OCI-LY1 (cell line): ENCODE data around the gene CAPZA1.

ENCODE experiments used
- H2AFZ ChIP-seq: fragments of 200-600 bp; sonication (generic), shearing (Covaris generic); 2 replicates; pipeline ENCODE4 v1.6.0; 2014; ENCODE audit warnings: antibody characterized with exemption, mild to moderate bottlenecking, low read length
- H3F3A ChIP-seq: fragments of 200-600 bp; sonication (generic), shearing (Covaris generic); 2 replicates; pipeline ENCODE4 v1.6.0; 2014; ENCODE audit warnings: mild to moderate bottlenecking, antibody characterized with exemption, low read length, moderate library complexity; ENCODE audit not compliant: insufficient read depth
- H3K27ac ChIP-seq: fragments of 200-600 bp; sonication (generic); 2 replicates; pipeline ENCODE4 v1.5.1; 2014; ENCODE audit warnings: low read length, mixed run types, mild to moderate bottlenecking, low read depth; ENCODE audit not compliant: poor library complexity, severe bottlenecking
- H3K27me3 ChIP-seq: fragments of 200-600 bp; sonication (generic); 2 replicates; pipeline ENCODE4 v1.6.0; 2014; ENCODE audit warnings: antibody characterized with exemption, mild to moderate bottlenecking, low read length, moderate library complexity; ENCODE audit not compliant: insufficient read depth
- H3K36me3 ChIP-seq: fragments of 200-600 bp; sonication (generic); 2 replicates; pipeline ENCODE4 v1.6.1; 2014; ENCODE audit warnings: mild to moderate bottlenecking, antibody characterized with exemption, low read length, moderate library complexity, mixed read lengths; ENCODE audit not compliant: insufficient read depth
- H3K4me1 ChIP-seq: fragments of 200-600 bp; sonication (generic); 2 replicates; pipeline ENCODE4 v1.5.1; 2014; ENCODE audit warnings: mild to moderate bottlenecking, low read length, moderate library complexity; ENCODE audit not compliant: insufficient read depth, severe bottlenecking
- H3K4me2 ChIP-seq: fragments of 200-600 bp; sonication (generic), shearing (Covaris generic); 2 replicates; pipeline ENCODE4 v1.6.1; 2014; ENCODE audit warnings: low read length
- H3K4me3 ChIP-seq: fragments of 200-600 bp; sonication (generic); 2 replicates; pipeline ENCODE4 v1.5.1; 2014; ENCODE audit warnings: low read length, low read depth, mild to moderate bottlenecking, mixed read lengths; ENCODE audit not compliant: poor library complexity, severe bottlenecking
- H3K79me2 ChIP-seq: fragments of 200-600 bp; shearing (Covaris generic); 2 replicates; pipeline ENCODE4 v1.6.1; 2016; ENCODE audit warnings: mixed run types, low read length, mixed read lengths; ENCODE audit not compliant: insufficient read depth
- H3K9ac ChIP-seq: fragments of 200-600 bp; sonication (generic), shearing (Covaris generic); 2 replicates; pipeline ENCODE4 v1.6.1; 2014; ENCODE audit warnings: mild to moderate bottlenecking, low read length, mixed read lengths
- H3K9me2 ChIP-seq: fragments of 200-600 bp; sonication (generic), shearing (Covaris generic); 2 replicates; pipeline ENCODE4 v1.6.1; 2014; ENCODE audit warnings: low read depth, mild to moderate bottlenecking, low read length, mixed read lengths
- H3K9me3 ChIP-seq: fragments of 200-600 bp; shearing (Covaris generic); 2 replicates; pipeline ENCODE4 v1.6.1; 2014; ENCODE audit warnings: low read length, mixed read lengths
- H4K20me1 ChIP-seq: fragments of 200-600 bp; sonication (generic), shearing (Covaris generic); 2 replicates; pipeline ENCODE4 v1.6.0; 2016; ENCODE audit warnings: mild to moderate bottlenecking, low read length; ENCODE audit not compliant: insufficient read depth
- EZH2 ChIP-seq: fragments of 200-600 bp; sonication (generic), shearing (Covaris generic); IDR thresholded peaks from 2 replicates; pipeline ENCODE4 v1.8.0; 2017; ENCODE audit warnings: borderline replicate concordance, mixed run types, mild to moderate bottlenecking, antibody characterized with exemption, low read length, moderate library complexity, mixed read lengths
- TF ChIP-seq, protein P1 (sequence below): fragments of 200-600 bp; sonication (generic), shearing (Covaris generic); IDR thresholded peaks from 2 replicates; pipeline ENCODE4 v1.5.1; 2017; ENCODE audit warnings: mild to moderate bottlenecking, antibody characterized with exemption, low read length, moderate library complexity, mixed read lengths

Gene CAPZA1

GRCh38 chr1:112694363-112694929 is 74.8 kb downstream of the CAPZA1 start:
- H3K4me2 ChIP-seq, result no peak overlapping the region
- H3K36me3 ChIP-seq, result peaks cover 26% of the 10 kb centered on the region
- H3K27ac ChIP-seq, result no peak overlapping the region
- no peak overlapping the region for H3K9ac ChIP-seq
- no peaks in the 10 kb centered on the region for H3F3A ChIP-seq
- H3K27me3 ChIP-seq, result no peaks in the 10 kb centered on the region
- no peaks in the 10 kb centered on the region for H3K9me3 ChIP-seq
- H2AFZ ChIP-seq, result no peak overlapping the region
- no peaks in the 10 kb centered on the region for H3K9me2 ChIP-seq
- no peaks in the 10 kb centered on the region for H4K20me1 ChIP-seq
- no peak overlapping the region for H3K4me3 ChIP-seq
- TF ChIP-seq, protein P1, sequence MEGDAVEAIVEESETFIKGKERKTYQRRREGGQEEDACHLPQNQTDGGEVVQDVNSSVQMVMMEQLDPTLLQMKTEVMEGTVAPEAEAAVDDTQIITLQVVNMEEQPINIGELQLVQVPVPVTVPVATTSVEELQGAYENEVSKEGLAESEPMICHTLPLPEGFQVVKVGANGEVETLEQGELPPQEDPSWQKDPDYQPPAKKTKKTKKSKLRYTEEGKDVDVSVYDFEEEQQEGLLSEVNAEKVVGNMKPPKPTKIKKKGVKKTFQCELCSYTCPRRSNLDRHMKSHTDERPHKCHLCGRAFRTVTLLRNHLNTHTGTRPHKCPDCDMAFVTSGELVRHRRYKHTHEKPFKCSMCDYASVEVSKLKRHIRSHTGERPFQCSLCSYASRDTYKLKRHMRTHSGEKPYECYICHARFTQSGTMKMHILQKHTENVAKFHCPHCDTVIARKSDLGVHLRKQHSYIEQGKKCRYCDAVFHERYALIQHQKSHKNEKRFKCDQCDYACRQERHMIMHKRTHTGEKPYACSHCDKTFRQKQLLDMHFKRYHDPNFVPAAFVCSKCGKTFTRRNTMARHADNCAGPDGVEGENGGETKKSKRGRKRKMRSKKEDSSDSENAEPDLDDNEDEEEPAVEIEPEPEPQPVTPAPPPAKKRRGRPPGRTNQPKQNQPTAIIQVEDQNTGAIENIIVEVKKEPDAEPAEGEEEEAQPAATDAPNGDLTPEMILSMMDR, result no peak
- no peak for TF ChIP-seq EZH2
- H3K4me1 ChIP-seq, result no peaks in the 10 kb centered on the region
- no peaks in the 10 kb centered on the region for H3K79me2 ChIP-seq

GRCh38 chr1:112695276-112695675 is 75.6 kb downstream of the CAPZA1 start:
- no peak for TF ChIP-seq EZH2
- Histone ChIP-seq H3K4me2 (no peak overlapping the region), H3F3A (no peaks in the 10 kb centered on the region), H3K9me3 (no peaks in the 10 kb centered on the region), H3K4me3 (no peak overlapping the region), H3K9me2 (no peaks in the 10 kb centered on the region), H3K36me3 (peaks cover 26% of the 10 kb centered on the region), H3K27me3 (no peaks in the 10 kb centered on the region), H2AFZ (no peak overlapping the region), H3K4me1 (peaks cover 4% of the 10 kb centered on the region), H3K79me2 (no peaks in the 10 kb centered on the region), H3K9ac (no peak overlapping the region), H4K20me1 (no peaks in the 10 kb centered on the region), H3K27ac (no peak overlapping the region)

GRCh38 chr1:112696578-112697314 is 77.1 kb downstream of the CAPZA1 start:
- H3K9me2 ChIP-seq, result no peaks in the 10 kb centered on the region
- H3K4me3 ChIP-seq, result no peak overlapping the region
- peaks cover 26% of the 10 kb centered on the region for H3K36me3 ChIP-seq
- peaks cover 14% of the 10 kb centered on the region for H3K4me1 ChIP-seq
- H3K79me2 ChIP-seq, result no peaks in the 10 kb centered on the region
- H4K20me1 ChIP-seq, result no peaks in the 10 kb centered on the region
- no peaks in the 10 kb centered on the region for H3K9me3 ChIP-seq
- TF ChIP-seq EZH2, result no peak
- TF ChIP-seq, protein P1, result no peak
- H3K4me2 ChIP-seq, result no peak overlapping the region
- no peak overlapping the region for H3K27ac ChIP-seq
- H3K27me3 ChIP-seq, result no peaks in the 10 kb centered on the region
- no peaks in the 10 kb centered on the region for H3F3A ChIP-seq
- no peak overlapping the region for H2AFZ ChIP-seq
- no peak overlapping the region for H3K9ac ChIP-seq
